DMS79 (cell line): ENCODE data around the gene FBXL20.
"Not testable (repeated sequence)": the region's sequence is repeated elsewhere in the genome, so short reads cannot be mapped to it uniquely, and the experiment has no call there.

ENCODE experiments used
- DNase-seq: peaks from one replicate; lab custom pipeline; 2025; lab: John Stamatoyannopoulos, UW

The FBXL20 gene

DNA sequence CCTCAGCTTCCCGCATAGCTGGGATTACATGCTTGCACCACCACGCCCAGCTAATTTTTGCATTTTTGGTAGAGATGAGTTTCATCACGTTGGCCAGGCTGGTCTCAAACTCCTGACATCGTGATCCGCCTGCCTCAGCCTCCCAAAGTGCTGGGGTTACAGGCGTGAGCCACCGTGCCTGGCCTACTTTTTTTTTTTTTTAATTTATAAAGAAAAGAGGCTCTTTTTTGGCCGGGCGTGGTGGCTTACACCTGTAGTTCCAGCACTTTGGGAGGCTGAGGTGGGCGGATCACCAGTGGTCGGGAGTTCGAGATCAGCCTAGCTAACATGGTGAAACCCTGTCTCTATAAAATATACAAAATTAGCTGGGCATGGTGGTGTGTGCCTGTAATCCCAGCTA, 151.3 kb downstream of the FBXL20 start:
- not testable (repeated sequence) for DNase-seq

- DNase-seq, result no peak
Observed at GRCh38 chr17:39246274-39246673, 155.2 kb downstream of the FBXL20 start.

DNA sequence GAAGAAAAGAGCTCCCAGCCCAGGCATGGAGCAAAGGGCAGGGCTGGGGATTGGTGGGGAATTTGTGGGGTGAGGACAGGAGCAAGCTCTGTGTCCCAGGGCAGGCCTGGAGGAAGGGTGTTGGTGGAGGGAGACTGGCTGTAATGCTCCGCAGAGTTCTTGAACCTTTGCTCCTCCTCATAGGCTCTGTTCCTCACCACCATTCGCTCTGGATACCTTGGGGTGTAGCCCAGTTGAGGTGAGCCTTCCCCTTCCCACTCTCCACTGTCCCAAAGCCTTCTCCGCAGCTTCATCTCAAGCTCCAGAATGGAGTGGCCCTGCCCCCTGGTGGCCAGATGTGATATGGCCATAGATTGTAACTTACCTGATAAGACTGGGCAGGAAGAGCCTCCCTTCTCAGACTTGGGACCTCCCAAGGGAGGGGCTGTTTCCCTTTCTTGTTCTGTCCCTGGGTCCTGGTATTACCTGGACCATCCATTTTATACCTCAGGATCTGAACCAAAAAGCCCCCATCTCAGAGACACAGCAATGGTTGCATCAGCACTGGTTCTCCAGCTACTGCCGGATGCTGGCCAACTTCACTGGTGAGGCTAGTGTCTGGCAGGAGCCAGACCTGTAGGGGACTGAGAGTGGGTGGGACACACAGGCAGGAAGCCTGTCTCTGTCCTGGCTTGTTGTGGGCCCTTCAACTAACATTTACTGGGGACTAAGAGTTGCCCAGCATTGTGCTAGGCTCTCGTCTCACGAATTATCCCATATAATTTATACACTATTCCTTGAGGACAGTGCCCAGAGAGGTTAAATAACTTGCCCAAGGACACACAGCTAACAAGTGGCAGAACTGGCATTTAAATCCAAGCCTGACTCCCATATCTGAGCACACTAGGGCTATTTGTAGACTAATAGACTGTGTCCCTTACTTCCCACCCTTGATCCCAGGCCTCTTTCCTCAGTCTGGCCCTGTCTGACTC, 156.5 kb downstream of the FBXL20 start:
- DNase-seq, result peak; percentile 56

GRCh38 chr17:39244016-39244599, 157.3 kb downstream of the FBXL20 start:
- no peak for DNase-seq

DNA sequence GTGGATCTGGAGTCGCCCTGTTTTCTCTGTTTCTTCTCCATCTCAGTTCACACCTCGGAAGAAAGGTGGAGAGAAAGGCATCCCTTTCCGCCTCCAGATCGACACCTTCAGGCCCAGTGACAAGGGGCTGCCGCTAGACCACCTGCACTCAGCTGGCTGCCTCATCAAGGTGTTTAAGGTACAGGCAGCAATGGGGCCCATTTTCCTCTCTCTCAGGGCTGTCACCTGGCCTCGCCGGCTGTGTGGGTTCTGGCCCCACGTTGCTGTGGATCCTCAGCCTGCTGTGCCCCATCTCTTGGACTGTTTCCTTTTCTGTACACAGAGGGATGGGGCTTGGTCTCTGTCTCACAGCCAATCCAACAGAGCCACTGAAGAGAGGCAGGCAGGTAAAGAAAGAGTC, 158.3 kb downstream of the FBXL20 start:
- no peak for DNase-seq

GRCh38 chr17:39240631-39241030, 160.8 kb downstream of the FBXL20 start:
- DNase-seq, result no peak

GRCh38 chr17:39239640-39240314, 161.6 kb downstream of the FBXL20 start:
- no peak for DNase-seq

DNA sequence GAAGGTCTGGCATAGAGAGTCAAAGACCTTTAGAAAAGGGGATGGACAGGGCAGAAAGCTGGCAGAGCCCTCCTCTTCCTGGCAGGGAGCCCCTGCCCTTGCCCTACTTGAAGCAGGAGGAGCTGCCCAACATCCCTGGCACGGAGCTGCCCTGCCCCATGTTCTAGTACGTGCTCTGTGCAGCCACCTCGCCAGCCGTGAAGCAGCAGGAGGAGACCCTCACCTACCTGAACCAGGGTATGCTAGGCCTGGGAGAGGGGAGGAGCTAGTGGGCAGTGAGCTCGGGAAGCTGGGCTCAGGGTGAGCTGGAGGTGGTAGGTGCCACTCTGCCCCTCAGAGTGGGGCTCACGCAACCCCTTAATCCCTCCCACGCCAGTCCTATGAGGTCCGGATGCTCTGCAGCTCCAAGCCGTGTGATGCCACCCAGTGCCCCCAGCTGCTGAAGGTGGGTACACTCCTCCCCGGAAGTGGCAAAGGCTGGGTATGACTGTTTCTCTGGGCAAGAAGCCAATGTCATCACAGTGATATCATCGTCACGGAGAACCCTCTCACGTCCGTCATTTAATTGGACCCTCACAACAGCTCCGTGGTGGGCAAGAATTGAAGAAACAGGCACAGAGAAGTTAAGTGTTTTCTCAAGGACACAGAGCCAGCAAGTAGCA, 163.0 kb downstream of the FBXL20 start:
- peak; percentile 14 for DNase-seq

- DNase-seq, result no peak
Observed at GRCh38 chr17:39237586-39237985, 163.8 kb downstream of the FBXL20 start.

DNA sequence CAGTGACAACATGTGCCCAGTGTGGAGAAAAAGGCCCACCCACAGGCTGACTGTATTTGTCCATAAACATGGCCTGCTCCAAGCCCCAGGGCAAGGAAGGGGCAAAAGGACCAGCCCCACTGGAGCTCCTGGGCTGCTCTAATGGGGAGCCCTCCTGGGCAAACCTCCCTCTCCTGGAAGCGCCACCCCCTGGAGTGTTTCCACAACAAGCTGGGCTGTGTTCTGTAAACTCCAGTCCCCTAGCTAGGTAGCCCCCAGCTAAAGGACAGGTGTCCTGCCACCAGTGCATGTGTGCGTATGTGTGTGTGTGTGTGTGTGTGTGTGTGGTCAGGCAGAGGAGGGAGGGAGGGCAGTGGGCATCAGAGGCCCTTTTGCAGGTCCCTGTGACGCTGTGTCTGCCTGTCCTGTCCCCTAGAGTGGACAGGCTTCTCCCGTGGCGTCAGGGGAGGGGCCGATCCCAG, 164.4 kb downstream of the FBXL20 start:
- DNase-seq, result no peak

GRCh38 chr17:39236450-39236927, 164.9 kb downstream of the FBXL20 start:
- no peak for DNase-seq

- peak; percentile 22 for DNase-seq
Observed at GRCh38 chr17:39235555-39236449, 165.6 kb downstream of the FBXL20 start.

- DNase-seq, result peak; percentile 33
Observed at GRCh38 chr17:39231591-39232551, 169.6 kb downstream of the FBXL20 start.

- no peak for DNase-seq
Observed at GRCh38 chr17:39231091-39231561, 170.3 kb downstream of the FBXL20 start.

DNA sequence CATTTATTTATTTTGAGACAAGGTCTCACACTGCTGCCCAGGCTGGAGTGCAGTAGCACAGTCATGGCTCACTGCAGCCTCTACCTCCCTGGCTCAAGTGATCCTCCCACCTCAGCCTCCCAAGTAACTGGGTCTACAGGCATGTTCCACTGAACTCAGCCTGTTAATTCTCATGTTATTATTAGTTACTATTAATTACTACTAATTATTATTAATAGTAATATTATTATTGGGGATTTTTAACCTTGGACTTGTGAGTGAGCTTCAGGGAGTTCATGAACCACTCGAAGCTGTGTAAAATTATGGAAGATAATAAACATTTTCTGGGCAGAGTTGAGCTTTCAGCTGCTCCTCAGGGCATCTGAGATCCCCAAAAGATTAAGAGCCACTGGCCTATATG, 171.1 kb downstream of the FBXL20 start:
- no peak for DNase-seq

GRCh38 chr17:39229274-39229913, 172.0 kb downstream of the FBXL20 start:
- DNase-seq, result no peak

DNA sequence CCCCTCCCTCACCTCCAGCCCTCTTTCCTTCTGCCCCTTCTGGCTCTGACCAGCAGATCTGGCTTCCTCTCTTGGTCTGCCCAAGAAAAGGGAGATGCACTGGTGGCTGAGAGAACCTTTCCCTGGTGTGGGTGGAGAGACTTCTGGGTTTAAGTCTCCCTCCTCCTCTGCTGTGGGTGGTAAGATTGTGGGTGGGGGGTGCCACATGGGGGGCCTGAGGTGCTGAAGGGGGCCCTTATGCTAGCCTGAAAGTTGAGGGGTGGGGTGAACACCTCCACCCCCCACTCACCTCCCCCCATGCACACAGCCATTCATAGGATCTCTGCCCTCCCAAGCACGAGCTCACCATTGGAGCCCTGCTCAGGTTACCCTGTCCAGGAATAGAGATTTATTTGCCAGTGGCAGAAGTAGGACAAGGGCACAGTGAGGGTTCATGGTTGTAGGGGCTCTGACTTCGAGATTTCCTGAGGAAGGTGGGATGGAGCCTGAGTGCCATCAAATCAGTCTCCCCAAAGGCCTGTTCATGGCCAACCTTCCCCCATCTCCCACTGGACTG, 174.0 kb downstream of the FBXL20 start:
- no peak for DNase-seq

DNA sequence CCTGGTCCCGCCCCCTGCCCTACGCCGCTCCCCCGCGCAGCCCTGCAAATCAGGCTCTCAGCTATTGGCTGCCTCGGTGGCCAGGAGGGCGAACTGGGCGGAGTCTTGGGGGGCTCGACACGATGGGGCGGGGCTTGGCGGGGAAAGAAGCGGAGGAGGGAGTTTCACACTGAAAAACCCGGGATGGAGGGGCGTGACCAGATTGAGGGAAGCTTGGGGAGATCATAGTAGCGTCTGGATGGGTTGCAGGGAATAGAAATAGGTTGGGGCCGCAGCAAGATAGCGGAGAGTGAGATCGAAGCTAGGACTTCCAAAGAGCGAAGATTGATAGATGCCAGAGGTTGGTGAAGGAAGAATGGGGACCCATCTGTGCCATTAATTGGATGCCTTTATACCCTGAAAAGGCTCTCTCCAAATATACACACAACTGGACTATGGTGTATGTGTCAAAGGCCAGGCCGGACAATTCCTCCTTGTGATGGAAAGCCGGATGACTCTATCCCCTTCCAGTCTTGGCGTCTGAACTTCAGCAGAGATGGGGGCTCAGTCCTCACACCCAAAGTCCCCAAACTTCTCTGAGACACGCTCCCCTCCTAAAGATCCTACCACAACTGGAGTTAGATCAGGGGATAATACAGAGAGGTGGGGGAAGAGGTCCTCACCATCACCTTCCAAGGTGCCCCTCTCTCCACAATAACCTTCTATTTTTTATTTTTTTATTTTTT, 175.3 kb downstream of the FBXL20 start:
- DNase-seq, result peak; percentile 52
